ENCODE data around the gene TREX2.

Gene TREX2

DNA sequence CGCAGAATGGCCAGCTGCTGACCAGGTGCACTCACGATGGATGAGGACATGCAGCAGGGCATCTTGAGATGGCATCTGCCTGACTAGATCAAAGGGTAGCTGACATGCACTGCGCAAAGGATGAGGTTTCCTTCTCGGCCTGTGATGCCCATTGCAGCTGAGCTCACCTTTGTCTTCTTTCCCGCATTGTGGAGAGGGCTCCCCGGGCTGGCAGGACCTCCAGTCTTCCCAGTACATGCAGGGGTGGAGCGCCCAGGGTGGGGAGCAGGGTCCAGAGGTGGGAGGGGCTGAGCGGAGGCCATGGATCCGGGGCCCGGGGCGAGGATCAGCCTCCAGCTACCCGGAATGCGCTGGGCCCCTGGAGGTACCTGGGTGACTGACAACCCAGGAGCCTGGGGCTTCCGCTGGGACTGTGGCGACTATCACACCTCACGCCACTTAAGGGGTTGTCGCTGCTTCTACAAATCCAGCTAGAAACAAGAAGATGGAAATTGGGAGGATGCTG lies 12.0 kb downstream of the TREX2 start:
- no peak for DNase-seq

DNA sequence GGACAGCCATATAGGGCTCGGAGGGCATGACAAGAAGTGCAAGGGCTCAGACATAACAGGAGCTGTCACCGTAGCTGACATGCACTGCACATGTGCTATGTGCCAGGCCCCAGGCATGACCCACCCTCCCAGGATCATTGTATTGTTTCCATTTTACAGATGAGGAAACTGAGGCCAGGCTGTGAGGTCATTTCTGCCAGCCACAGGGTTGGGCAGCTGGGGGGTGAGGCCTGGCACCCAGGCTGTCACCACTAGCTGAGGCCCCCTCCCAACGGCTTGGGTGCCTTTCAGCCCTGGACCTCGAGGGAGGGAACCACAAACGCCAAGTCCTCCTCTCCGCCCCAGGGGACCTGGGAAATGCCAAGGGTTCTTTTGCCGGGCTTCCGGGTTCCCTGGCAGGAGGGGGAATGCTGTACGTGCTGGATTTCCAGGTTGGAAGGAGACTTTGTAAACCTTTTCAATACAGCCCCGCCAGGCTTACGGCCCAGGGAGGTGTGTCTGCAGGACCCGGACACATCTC lies 12.6 kb downstream of the TREX2 start:
- no peak for DNase-seq

- DNase-seq: no peak
Observed at GRCh38 chrX:153430796-153431195, 15.1 kb downstream of the TREX2 start.

- no peak for DNase-seq
Observed at GRCh38 chrX:153426204-153426603, 19.7 kb downstream of the TREX2 start.

DNA sequence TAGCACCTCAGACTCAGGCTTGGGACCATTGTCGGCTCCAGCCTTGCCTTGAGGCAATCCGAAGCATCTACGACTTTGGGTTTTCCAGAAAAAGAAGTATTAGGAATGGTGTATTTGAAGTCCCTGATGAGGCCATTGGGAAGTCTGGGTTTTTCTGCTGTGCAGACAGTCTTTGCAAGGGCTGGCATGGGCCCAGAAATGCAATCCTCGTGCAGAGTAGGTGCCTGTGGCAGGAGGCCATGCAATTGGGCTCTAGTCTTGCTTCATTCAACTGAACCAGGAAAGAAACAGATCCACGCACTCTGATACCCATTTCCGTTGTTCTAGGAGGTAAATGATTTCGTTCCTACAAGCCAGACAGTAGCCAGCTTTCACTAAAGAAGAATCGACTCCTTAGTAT lies 22.2 kb downstream of the TREX2 start:
- DNase-seq: no peak

DNA sequence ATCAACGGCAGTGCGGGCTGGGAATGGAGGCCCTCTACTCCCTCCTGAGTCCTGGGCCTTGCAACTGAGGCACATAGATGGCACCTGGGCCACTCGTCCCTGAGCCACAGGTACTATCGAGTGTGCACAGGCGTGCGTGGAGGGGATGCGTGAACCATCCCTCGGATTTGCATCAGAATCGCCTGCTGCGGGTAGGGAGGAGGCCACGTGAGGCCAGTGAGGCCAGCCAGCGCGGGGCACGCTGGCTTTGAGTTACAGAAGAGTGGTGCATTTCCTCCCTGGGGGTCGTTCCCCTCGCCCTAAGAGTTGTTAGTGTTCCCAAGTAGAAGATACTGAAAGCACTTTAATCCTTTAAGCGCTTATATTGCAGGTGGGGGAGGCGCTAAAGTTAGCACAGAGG lies 24.0 kb downstream of the TREX2 start:
- no peak for DNase-seq

GRCh38 chrX:153420851-153421599 lies 24.8 kb downstream of the TREX2 start:
- no peak for DNase-seq

DNA sequence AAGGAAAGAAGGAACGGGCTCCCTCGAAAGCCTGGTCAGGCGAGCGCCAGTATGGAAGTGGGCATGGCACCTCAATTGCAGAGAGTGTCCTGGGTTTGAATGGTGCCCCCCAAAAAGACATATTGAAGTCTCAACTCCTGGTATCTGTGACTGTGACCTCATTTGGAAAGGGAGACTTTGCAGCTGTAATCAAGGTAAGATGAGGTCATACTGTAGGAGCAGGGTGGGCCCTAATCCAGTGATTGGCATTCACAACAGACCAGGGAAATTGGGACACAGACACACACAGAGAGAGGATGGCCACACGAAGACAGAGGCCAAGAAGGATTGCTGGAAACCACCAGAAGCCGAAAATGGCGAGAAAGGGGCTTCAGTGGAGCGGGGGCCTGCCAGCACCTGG lies 28.2 kb downstream of the TREX2 start:
- no peak for DNase-seq

DNA sequence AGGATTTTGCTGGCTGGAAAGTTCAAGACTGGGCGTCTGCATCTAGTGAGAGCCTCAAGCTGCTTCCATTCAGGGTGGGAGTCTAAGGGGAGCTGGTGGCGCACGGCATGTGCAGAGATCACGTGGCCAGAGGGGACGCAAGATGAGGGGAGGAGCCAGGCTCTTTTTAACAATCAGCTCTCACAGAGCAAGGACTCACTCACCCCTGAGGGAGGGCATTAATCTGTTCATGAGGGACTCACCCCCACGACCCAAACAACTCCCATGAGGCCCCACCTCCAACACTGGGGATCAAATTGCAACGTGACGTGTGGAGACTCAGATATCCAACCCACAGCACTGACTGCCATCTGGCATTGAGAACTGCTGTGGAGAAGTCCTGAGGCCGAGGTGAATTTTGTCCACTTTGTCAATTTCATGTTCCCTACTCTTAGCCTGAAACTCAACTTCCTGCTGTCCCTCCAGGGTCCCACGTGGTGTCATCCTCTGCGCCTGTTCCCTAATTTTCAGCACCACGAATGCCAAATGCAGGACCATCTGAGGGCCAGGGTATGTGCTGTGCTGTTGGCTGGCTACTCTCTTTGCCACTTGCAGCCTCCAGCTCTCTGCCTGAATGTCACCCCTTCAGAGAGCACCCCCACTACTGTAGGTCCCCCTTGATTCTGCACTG lies 28.9 kb downstream of the TREX2 start:
- DNase-seq: no peak

GRCh38 chrX:153414856-153415510 lies 30.9 kb downstream of the TREX2 start:
- DNase-seq: no peak

DNA sequence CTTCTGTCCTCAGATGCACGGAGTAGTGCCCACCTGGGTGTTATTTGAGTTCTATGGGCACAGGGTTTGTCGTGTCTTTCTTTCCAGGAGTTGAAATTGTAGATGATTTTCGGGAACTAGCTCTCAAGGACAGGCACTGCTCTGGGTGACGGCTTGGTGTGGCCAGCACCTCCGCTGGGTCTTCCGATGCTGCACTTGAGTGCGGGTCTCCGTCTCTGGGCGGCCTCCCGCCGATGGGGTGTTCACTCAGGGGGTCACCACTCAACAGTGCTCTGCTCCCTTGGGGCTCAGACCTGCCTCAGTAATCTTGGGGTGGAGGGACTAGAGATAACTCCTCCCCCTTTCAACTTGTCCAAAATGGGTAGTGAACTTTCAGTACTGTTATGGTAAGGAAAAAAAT lies 32.1 kb downstream of the TREX2 start:
- no peak for DNase-seq

GRCh38 chrX:153412746-153413720 lies 32.8 kb downstream of the TREX2 start:
- DNase-seq: no peak

DNA sequence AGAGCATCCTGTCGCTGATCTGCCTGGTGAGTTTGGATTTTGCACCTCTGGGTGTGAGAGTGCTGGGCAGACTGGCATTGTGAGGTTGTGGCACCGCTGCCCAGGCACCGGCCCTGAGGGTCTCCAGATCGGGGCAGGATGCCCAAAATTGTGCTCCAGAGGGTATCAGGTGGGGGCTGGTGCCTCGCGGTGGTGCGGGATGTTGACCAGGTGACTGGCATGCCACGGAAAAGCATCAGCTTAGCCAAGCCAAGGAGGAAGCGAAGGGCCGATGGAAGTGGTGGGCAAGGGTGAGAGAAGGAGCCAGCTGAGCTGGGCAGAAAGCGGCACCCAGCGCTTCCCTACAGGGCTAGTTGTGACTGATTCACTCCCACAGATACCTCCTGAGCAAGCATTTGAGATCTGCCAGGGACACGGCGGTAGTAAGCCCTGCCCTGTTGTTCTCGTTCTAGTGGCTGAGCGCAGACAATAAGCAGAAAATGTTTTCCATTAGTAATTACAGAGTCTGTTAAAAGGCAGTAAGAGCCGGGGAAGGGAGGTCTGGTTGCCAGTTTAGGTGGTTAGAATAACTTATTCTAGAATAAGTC lies 33.8 kb downstream of the TREX2 start:
- no peak for DNase-seq

- no peak for DNase-seq
Observed at GRCh38 chrX:153411255-153411987, 34.4 kb downstream of the TREX2 start, which contains the start of gene ZFP92. ZFP92 (plus strand) TSS chrX:153411472; CDS start chrX:153418323, 6,851 bp downstream.

GRCh38 chrX:153410888-153411254 lies 35.0 kb downstream of the TREX2 start:
- no peak for DNase-seq

GRCh38 chrX:153410373-153410772 lies 35.5 kb downstream of the TREX2 start:
- no peak for DNase-seq

- DNase-seq: no peak
Observed at GRCh38 chrX:153409414-153410101, 36.3 kb downstream of the TREX2 start.

- no peak for DNase-seq
Observed at GRCh38 chrX:153408871-153409351, 36.9 kb downstream of the TREX2 start.

- DNase-seq: no peak
Observed at GRCh38 chrX:153408221-153408721, 37.6 kb downstream of the TREX2 start.

DNA sequence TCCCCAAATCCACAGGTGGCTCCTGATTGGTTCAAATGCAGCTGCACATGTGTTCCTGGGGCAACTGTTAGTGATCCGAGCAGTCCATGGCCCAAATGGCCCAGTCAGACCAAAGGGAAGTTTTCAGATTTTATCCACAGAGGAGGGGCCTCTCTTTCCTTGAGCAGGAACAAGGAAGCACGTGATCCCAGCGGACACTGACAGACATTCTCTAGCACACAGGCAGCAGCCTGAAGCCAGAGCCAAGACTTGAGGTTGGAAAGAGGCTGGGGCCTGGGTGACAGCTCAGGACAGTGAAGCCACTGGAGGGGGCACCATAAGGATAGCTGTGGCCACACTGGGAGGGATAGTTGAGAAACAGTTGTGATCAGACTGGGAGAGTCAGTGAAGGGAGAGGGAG lies 38.1 kb downstream of the TREX2 start:
- DNase-seq: no peak
